Choroid plexus epithelial cell (primary cell): ENCODE measurements around the gene ZBTB32.

Source experiments
- DNase-seq: peaks from one replicate; pipeline ENCODE4 v3.0.0-alpha.2; 2010; ENCODE audit warnings: low read depth
- H3K4me3 ChIP-seq: 2 replicates; pipeline ENCODE4 v1.5.1; 2011; ENCODE audit warnings: low read depth, mild to moderate bottlenecking, control low read depth, low read length, moderate library complexity
- TF ChIP-seq, protein P1 (sequence below): conservative IDR thresholded peaks from 2 replicates; pipeline ENCODE4 v1.5.1; 2011; ENCODE audit warnings: low read depth, mild to moderate bottlenecking, control low read depth, inconsistent platforms, low read length, moderate library complexity

Gene ZBTB32

DNA sequence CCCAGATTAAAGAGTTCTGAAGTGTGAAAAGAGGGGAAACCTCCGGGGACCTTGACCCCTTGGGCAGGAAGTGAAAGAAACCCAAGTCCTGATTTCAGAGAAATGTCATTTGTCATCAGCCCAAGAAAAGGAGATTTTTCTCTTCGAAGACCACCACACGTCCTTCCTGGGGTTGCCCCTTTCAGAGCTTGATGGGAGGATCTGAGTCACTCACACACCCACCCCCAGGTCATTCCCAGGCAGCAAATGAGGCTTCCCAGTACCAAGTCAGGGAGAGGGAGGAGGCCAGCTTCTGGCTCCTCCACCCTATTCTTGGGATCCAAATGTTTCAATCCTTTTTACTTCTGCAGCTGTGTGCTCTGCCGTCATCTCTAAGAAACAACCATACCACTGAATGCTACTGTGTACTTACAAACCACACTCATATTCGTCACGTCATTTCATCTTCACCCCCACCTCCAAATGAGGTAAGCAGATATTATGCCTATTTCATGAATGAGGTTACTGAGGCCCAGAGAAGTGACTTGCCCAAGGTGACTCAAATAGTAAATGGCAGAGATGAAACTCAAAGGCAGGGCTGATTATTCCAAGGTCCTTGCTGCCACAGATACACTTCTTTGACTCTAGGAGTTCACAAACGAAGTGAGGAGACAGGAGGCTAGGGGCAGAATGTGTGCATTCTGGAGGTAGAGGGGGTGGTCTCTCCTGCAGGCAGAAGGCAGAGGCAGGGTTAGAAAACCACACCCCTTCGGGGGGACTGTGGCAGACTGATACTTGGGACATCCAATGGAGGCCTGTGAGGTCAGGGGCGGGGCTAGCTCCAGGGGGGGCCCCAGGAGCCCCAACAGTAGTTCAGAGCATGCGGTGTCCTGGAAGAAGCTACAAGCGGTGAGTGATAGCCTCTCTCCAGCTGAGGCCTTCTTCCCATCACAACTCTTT lies 8.5 kb downstream of the ZBTB32 start:
- TF ChIP-seq, protein P1, sequence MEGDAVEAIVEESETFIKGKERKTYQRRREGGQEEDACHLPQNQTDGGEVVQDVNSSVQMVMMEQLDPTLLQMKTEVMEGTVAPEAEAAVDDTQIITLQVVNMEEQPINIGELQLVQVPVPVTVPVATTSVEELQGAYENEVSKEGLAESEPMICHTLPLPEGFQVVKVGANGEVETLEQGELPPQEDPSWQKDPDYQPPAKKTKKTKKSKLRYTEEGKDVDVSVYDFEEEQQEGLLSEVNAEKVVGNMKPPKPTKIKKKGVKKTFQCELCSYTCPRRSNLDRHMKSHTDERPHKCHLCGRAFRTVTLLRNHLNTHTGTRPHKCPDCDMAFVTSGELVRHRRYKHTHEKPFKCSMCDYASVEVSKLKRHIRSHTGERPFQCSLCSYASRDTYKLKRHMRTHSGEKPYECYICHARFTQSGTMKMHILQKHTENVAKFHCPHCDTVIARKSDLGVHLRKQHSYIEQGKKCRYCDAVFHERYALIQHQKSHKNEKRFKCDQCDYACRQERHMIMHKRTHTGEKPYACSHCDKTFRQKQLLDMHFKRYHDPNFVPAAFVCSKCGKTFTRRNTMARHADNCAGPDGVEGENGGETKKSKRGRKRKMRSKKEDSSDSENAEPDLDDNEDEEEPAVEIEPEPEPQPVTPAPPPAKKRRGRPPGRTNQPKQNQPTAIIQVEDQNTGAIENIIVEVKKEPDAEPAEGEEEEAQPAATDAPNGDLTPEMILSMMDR, result no peak
- DNase-seq, result no peak
- H3K4me3 ChIP-seq, result no peak overlapping the region

DNA sequence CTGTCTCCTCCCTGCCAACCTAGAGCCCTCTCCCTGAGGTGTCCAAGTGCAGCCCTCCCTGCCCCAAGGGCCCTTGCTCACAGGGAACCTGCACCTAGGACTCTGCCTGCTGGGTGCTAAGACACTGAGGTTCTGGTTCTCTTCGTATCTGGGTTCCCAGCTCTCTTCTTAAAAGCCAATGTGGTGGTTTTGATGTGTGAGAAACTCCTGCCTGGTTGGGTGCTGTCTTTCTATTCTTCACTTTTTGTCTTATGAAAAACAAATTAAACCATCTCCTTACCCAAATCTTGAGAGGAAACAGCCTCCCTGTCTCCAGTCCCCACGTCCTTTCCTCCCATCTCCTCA lies 9.1 kb downstream of the ZBTB32 start:
- TF ChIP-seq, protein P1, result no peak
- no peak for DNase-seq
- H3K4me3 ChIP-seq, result no peak overlapping the region

GRCh38 chr19:35713904-35714495 lies 9.6 kb downstream of the ZBTB32 start:
- TF ChIP-seq, protein P1, result no peak
- DNase-seq, result no peak
- no peak overlapping the region for H3K4me3 ChIP-seq

DNA sequence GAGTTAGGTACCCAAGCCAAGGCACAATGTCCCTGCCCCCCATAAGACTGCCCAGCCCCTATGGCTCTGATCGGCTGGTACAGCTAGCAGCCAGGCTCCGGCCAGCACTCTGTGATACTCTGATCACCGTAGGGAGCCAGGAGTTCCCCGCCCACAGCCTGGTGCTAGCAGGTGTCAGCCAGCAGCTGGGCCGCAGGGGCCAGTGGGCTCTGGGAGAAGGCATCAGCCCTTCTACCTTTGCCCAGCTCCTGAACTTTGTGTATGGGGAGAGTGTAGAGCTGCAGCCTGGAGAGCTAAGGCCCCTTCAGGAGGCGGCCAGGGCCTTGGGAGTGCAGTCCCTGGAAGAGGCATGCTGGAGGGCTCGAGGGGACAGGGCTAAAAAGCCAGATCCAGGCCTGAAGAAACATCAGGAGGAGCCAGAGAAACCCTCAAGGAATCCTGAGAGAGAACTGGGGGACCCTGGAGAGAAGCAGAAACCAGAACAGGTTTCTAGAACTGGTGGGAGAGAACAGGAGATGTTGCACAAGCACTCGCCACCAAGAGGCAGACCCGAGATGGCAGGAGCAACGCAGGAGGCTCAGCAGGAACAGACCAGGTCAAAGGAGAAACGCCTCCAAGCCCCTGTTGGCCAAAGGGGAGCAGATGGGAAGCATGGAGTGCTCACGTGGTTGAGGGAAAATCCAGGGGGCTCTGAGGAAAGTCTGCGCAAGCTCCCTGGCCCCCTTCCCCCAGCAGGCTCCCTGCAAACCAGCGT lies 10.4 kb downstream of the ZBTB32 start:
- DNase-seq, result no peak

GRCh38 chr19:35715355-35715809 lies 11.0 kb downstream of the ZBTB32 start:
- TF ChIP-seq, protein P1, result no peak
- DNase-seq, result no peak
- no peak overlapping the region for H3K4me3 ChIP-seq

More for the DNA sequence above, 10.4 kb downstream of the ZBTB32 start:
- TF ChIP-seq, protein P1, result no peak
- no peak overlapping the region for H3K4me3 ChIP-seq

- TF ChIP-seq, protein P1, result no peak
- H3K4me3 ChIP-seq, result peak overlapping the region; percentile 85
- peak; percentile 41 for DNase-seq
Observed at GRCh38 chr19:35715981-35716800, 11.8 kb downstream of the ZBTB32 start.
